H9 (cell line): Measurements from ENCODE around the gene OPN5. TPM values are rescaled to one million over a fixed set of nuclear protein-coding genes. Genes with fewer than 3 reads are reported as not detected.

Experiments used
- DNase-seq: peaks from one replicate; pipeline ENCODE4 v3.0.0-alpha.2; 2017
- H2AFZ ChIP-seq: one replicate; pipeline ENCODE4 v1.6.1; 2013; ENCODE audit warnings: mild to moderate bottlenecking, low read length, control low read depth, moderate library complexity
- H2AK5ac ChIP-seq: 2 replicates; pipeline ENCODE4 v1.6.1; 2013; ENCODE audit warnings: low read length, control low read depth, mixed read lengths; ENCODE audit not compliant: insufficient read length
- H2BK120ac ChIP-seq: one replicate; pipeline ENCODE4 v1.6.1; 2013; ENCODE audit warnings: low read depth, mild to moderate bottlenecking, low read length, control low read depth, inconsistent platforms; ENCODE audit not compliant: poor library complexity, severe bottlenecking
- H2BK12ac ChIP-seq: 2 replicates; pipeline ENCODE4 v1.6.1; 2013; ENCODE audit warnings: low read length, control low read depth, mixed read lengths, low read depth; ENCODE audit not compliant: insufficient read length
- H2BK15ac ChIP-seq: 2 replicates; pipeline ENCODE4 v1.6.1; 2013; ENCODE audit warnings: low read depth, low read length, control low read depth
- H2BK20ac ChIP-seq: one replicate; pipeline ENCODE4 v1.6.1; 2013; ENCODE audit warnings: low read depth, mild to moderate bottlenecking, low read length, control low read depth, inconsistent platforms; ENCODE audit not compliant: poor library complexity, severe bottlenecking
- H2BK5ac ChIP-seq: 2 replicates; pipeline ENCODE4 v1.6.1; 2013; ENCODE audit warnings: low read length, control low read depth, mixed read lengths; ENCODE audit not compliant: insufficient read length
- H3K14ac ChIP-seq: 2 replicates; pipeline ENCODE4 v1.6.1; 2013; ENCODE audit warnings: low read length, control low read depth; ENCODE audit not compliant: insufficient read depth
- H3K18ac ChIP-seq: 2 replicates; pipeline ENCODE4 v1.6.1; 2013; ENCODE audit warnings: low read depth, mild to moderate bottlenecking, mixed read lengths, low read length, control low read depth; ENCODE audit not compliant: insufficient read length
- H3K23ac ChIP-seq: 2 replicates; pipeline ENCODE4 v1.6.1; 2013; ENCODE audit warnings: low read length, control low read depth, mixed read lengths, low read depth; ENCODE audit not compliant: insufficient read length
- H3K23me2 ChIP-seq: 2 replicates; pipeline ENCODE4 v1.6.1; 2013; ENCODE audit warnings: low read depth, mild to moderate bottlenecking, mixed read lengths, low read length, control low read depth; ENCODE audit not compliant: insufficient read length, poor library complexity, severe bottlenecking
- H3K27ac ChIP-seq: 2 replicates; pipeline ENCODE4 v1.5.1; 2013; ENCODE audit warnings: low read length, control low read depth, mixed read lengths, low read depth; ENCODE audit not compliant: insufficient read length
- H3K27me3 ChIP-seq: 2 replicates; pipeline ENCODE4 v1.6.1; 2013; ENCODE audit warnings: low read length, control low read depth, inconsistent platforms; ENCODE audit not compliant: insufficient read depth
- H3K4ac ChIP-seq: 2 replicates; pipeline ENCODE4 v1.6.1; 2013; ENCODE audit warnings: low read depth, mild to moderate bottlenecking, control low read depth, inconsistent platforms, low read length, moderate library complexity
- H3K4me1 ChIP-seq: 2 replicates; pipeline ENCODE4 v1.6.1; 2013; ENCODE audit warnings: low read length, control low read depth, inconsistent platforms; ENCODE audit not compliant: insufficient read depth
- H3K4me2 ChIP-seq: 2 replicates; pipeline ENCODE4 v1.6.1; 2013; ENCODE audit warnings: low read length, control low read depth, mixed read lengths; ENCODE audit not compliant: insufficient read length, insufficient read depth
- H3K56ac ChIP-seq: 2 replicates; pipeline ENCODE4 v1.6.1; 2013; ENCODE audit warnings: low read depth, mild to moderate bottlenecking, mixed read lengths, low read length, control low read depth; ENCODE audit not compliant: insufficient read length
- H3K79me1 ChIP-seq: 2 replicates; pipeline ENCODE4 v1.6.1; 2013; ENCODE audit warnings: low read depth, mild to moderate bottlenecking, moderate library complexity, low read length, control low read depth, inconsistent platforms; ENCODE audit not compliant: insufficient read depth, poor library complexity, severe bottlenecking
- H3K79me2 ChIP-seq: 2 replicates; pipeline ENCODE4 v1.6.1; 2013; ENCODE audit warnings: low read length, control low read depth, inconsistent platforms; ENCODE audit not compliant: insufficient read depth
- H3K9ac ChIP-seq: 2 replicates; pipeline ENCODE4 v1.6.1; 2013; ENCODE audit warnings: low read length, control low read depth, mixed read lengths; ENCODE audit not compliant: insufficient read length; ENCODE audit errors: extremely low read depth
- H3K9me3 ChIP-seq: one replicate; pipeline ENCODE4 v1.6.1; 2013; ENCODE audit warnings: low read depth, low read length, inconsistent platforms; ENCODE audit not compliant: control insufficient read depth
- H3T11ph ChIP-seq: one replicate; pipeline ENCODE4 v1.6.1; 2013; ENCODE audit warnings: mild to moderate bottlenecking, low read length, control low read depth, inconsistent platforms
- H4K20me1 ChIP-seq: one replicate; pipeline ENCODE4 v1.6.1; 2013; ENCODE audit not compliant: control insufficient read depth, insufficient read length, insufficient read depth
- H4K5ac ChIP-seq: 2 replicates; pipeline ENCODE4 v1.6.1; 2013; ENCODE audit warnings: low read depth, mild to moderate bottlenecking, mixed read lengths, low read length, control low read depth; ENCODE audit not compliant: insufficient read length
- H4K8ac ChIP-seq: replicated peaks from 2 replicates; pipeline ENCODE4 v1.6.1; 2013; ENCODE audit warnings: low read length, control low read depth, mixed read lengths, low read depth; ENCODE audit not compliant: insufficient read length
- H4K91ac ChIP-seq: 2 replicates; pipeline ENCODE4 v1.6.1; 2013; ENCODE audit warnings: low read depth, mild to moderate bottlenecking, moderate library complexity, mixed read lengths, low read length, control low read depth; ENCODE audit not compliant: insufficient read length
- H3K27ac Mint-ChIP-seq, 3 experiments: 2 replicates in 2 of 3; 3 replicates in 1 of 3; pipeline ENCODE4 v1.8.0; 2020 to 2021; ENCODE audit warnings: mixed read lengths in 3 of 3, mild to moderate bottlenecking in 1 of 3, moderate library complexity in 1 of 3
- H3K27me3 Mint-ChIP-seq: 2 replicates; pipeline ENCODE4 v1.8.0; 2021; ENCODE audit warnings: low read depth, mild to moderate bottlenecking, moderate library complexity, mixed read lengths
- H3K36me3 Mint-ChIP-seq, 3 experiments: 2 replicates in 2 of 3; 3 replicates in 1 of 3; pipeline ENCODE4 v1.8.0; 2020 to 2021; ENCODE audit warnings: low read depth in 3 of 3, mixed read lengths in 3 of 3; ENCODE audit not compliant: insufficient read depth in 1 of 3
- H3K4me1 Mint-ChIP-seq, 2 experiments: 2 replicates each; pipeline ENCODE4 v1.8.0; 2020; ENCODE audit warnings: mixed read lengths in 2 of 2
- H3K4me3 Mint-ChIP-seq, 2 experiments: 2 replicates in 1 of 2; 3 replicates in 1 of 2; pipeline ENCODE4 v1.8.0; 2020 to 2021; ENCODE audit warnings: mild to moderate bottlenecking in 2 of 2, mixed read lengths in 2 of 2, moderate library complexity in 1 of 2
- H3K9me3 Mint-ChIP-seq, 2 experiments: 2 replicates in 1 of 2; 3 replicates in 1 of 2; pipeline ENCODE4 v1.8.0; 2020; ENCODE audit warnings: mild to moderate bottlenecking in 2 of 2, mixed read lengths in 2 of 2, moderate library complexity in 1 of 2
- CTCF ChIP-seq: fragments of 200-600 bp; sonication (generic); conservative IDR thresholded peaks from 3 replicates; pipeline ENCODE4 v1.8.0; 2021; ENCODE audit warnings: antibody characterized with exemption, mild to moderate bottlenecking
- WGBS: extraction: QIAGEN DNeasy Blood & Tissue Kit; methylation state at CpG from one replicate; pipeline ENCODE4 v1.1.7; 2013; ENCODE audit warnings: missing lambda C conversion rate, low lambda C conversion rate, mixed read lengths; ENCODE audit not compliant: insufficient read length; ENCODE audit errors: extremely low coverage; 5-methylcytosine and 5-hydroxymethylcytosine counted together
- total RNA-seq: library from RNA; stranded (reverse); gene quantifications from 2 replicates; pipeline ENCODE4 v1.2.1, GENCODE V29; 2021

The OPN5 gene
- total RNA-seq, 1 experiment from 2014 or later: not detected

- H2BK12ac ChIP-seq: no peak overlapping the region
- no peak overlapping the region for H3T11ph ChIP-seq
- H3K14ac ChIP-seq: no peak overlapping the region
- Mint-ChIP-seq H3K27me3 (no peaks in the 10 kb centered on the region), H3K36me3 (no peaks in the 10 kb centered on the region), H3K4me1 (peaks cover 39 to 46% of the 10 kb centered on the region in 2 experiments), H3K27ac (no peak overlapping the region), H3K4me3 (no peak overlapping the region), H3K9me3 (no peaks in the 10 kb centered on the region)
- no peak for DNase-seq
- H3K4me2 ChIP-seq: no peak overlapping the region
- no peaks in the 10 kb centered on the region for H4K20me1 ChIP-seq
- H3K27me3 ChIP-seq: no peaks in the 10 kb centered on the region
- no peaks in the 10 kb centered on the region for H3K79me2 ChIP-seq
- H2AFZ ChIP-seq: no peak overlapping the region
- no peak overlapping the region for H3K56ac ChIP-seq
- no peak overlapping the region for H4K8ac ChIP-seq
- H4K5ac ChIP-seq: no peak overlapping the region
- no peak overlapping the region for H3K4ac ChIP-seq
- no peaks in the 10 kb centered on the region for H3K9me3 ChIP-seq
- no peak overlapping the region for H2BK15ac ChIP-seq
- H3K23ac ChIP-seq: no peak overlapping the region
- no peak overlapping the region for H2AK5ac ChIP-seq
- no CpG with 5 or more reads among the region's 2 CpGs for WGBS
- no peak overlapping the region for H2BK20ac ChIP-seq
- no peaks in the 10 kb centered on the region for H3K23me2 ChIP-seq
- H3K18ac ChIP-seq: no peak overlapping the region
- peaks cover 7% of the 10 kb centered on the region for H3K4me1 ChIP-seq
- no peak for TF ChIP-seq CTCF
- H3K27ac ChIP-seq: no peak overlapping the region
- H4K91ac ChIP-seq: no peak overlapping the region
- no peak overlapping the region for H2BK120ac ChIP-seq
- H3K79me1 ChIP-seq: no peaks in the 10 kb centered on the region
- H2BK5ac ChIP-seq: no peak overlapping the region
- no peak overlapping the region for H3K9ac ChIP-seq
Measured at GRCh38 chr6:47737406-47737805, 44.4 kb upstream of the OPN5 start.
